Keratinocyte (primary cell): ENCODE data around the gene LMO3. TPM values are rescaled to one million over a fixed set of nuclear protein-coding genes. Genes with fewer than 3 reads are reported as not detected.

Experiments
- DNase-seq: peaks from one replicate; pipeline ENCODE4 v3.0.0-alpha.2; 2011; ENCODE audit warnings: low read depth, missing footprints, low spot score
- FAIRE-seq: peaks from 2 replicates; lab custom pipeline; 2011; peaks lifted over from hg19 to GRCh38; lab: Jason Lieb, UNC
- H2AFZ ChIP-seq: 2 replicates; pipeline ENCODE4 v1.6.0; 2012; ENCODE audit warnings: low read length, control low read depth, inconsistent platforms; ENCODE audit not compliant: control insufficient read depth
- H3K27ac ChIP-seq: 2 replicates; pipeline ENCODE4 v1.5.1; 2011; ENCODE audit warnings: low read length; ENCODE audit not compliant: control insufficient read depth, insufficient read depth
- H3K27me3 ChIP-seq: 3 replicates; pipeline ENCODE4 v1.6.0; 2011; ENCODE audit warnings: low read length; ENCODE audit not compliant: control insufficient read depth, insufficient read depth; ENCODE audit errors: extremely low read depth
- H3K36me3 ChIP-seq, 2 experiments: 2 replicates in 1 of 2; 3 replicates in 1 of 2; pipeline ENCODE4 v1.5.1; 2011; ENCODE audit warnings: low read length in 2 of 2, mild to moderate bottlenecking in 1 of 2; ENCODE audit not compliant: control insufficient read depth in 2 of 2, insufficient read depth in 2 of 2; ENCODE audit errors: extremely low read depth in 1 of 2
- H3K4me1 ChIP-seq: 3 replicates; pipeline ENCODE4 v1.5.1; 2011; ENCODE audit warnings: low read length; ENCODE audit not compliant: control insufficient read depth, insufficient read depth; ENCODE audit errors: extremely low read depth
- H3K4me2 ChIP-seq: 3 replicates; pipeline ENCODE4 v1.6.0; 2011; ENCODE audit warnings: low read depth, low read length; ENCODE audit not compliant: control insufficient read depth, insufficient read depth; ENCODE audit errors: extremely low read depth
- H3K4me3 ChIP-seq, 3 experiments: fragments of 200-600 bp in 1 of 3; sonication (generic) in 1 of 3; 2 replicates in 2 of 3; 3 replicates in 1 of 3; pipeline ENCODE4 v1.5.1; 2011 to 2016; ENCODE audit warnings: low read length in 3 of 3, mild to moderate bottlenecking in 3 of 3, control low read depth in 2 of 3, inconsistent platforms in 1 of 3, low read depth in 1 of 3, mixed read lengths in 1 of 3, mixed run types in 1 of 3, moderate library complexity in 1 of 3; ENCODE audit not compliant: control insufficient read depth in 2 of 3, insufficient read depth in 2 of 3; ENCODE audit errors: extremely low read depth in 1 of 3
- H3K79me2 ChIP-seq: 2 replicates; pipeline ENCODE4 v1.6.0; 2012; ENCODE audit warnings: low read length; ENCODE audit not compliant: control insufficient read depth, insufficient read depth
- H3K9ac ChIP-seq: 3 replicates; pipeline ENCODE4 v1.6.0; 2011; ENCODE audit warnings: low read length; ENCODE audit not compliant: control insufficient read depth, insufficient read depth; ENCODE audit errors: extremely low read depth
- H3K9me1 ChIP-seq: 3 replicates; pipeline ENCODE4 v1.6.0; 2011; ENCODE audit warnings: low read length; ENCODE audit not compliant: control insufficient read depth, insufficient read depth; ENCODE audit errors: extremely low read depth
- H3K9me3 ChIP-seq: 2 replicates; pipeline ENCODE4 v1.5.1; 2012; ENCODE audit warnings: low read depth, low read length; ENCODE audit not compliant: control insufficient read depth
- H4K20me1 ChIP-seq: 3 replicates; pipeline ENCODE4 v1.6.0; 2011; ENCODE audit warnings: low read length; ENCODE audit not compliant: control insufficient read depth, insufficient read depth; ENCODE audit errors: extremely low read depth
- CTCF ChIP-seq, 3 experiments: IDR thresholded peaks in 1 of 3; conservative IDR thresholded peaks in 1 of 3; optimal IDR thresholded peaks in 1 of 3; 2 replicates in 2 of 3; 3 replicates in 1 of 3; pipeline versions ENCODE3 to v1.5.1; 2011; ENCODE audit warnings: low read length in 3 of 3, mild to moderate bottlenecking in 3 of 3, moderate library complexity in 2 of 3, control low read depth in 1 of 3, inconsistent platforms in 1 of 3; ENCODE audit not compliant: insufficient read depth in 2 of 3; ENCODE audit errors: extremely low read depth in 1 of 3
- EZH2 ChIP-seq: IDR thresholded peaks from one replicate; pipeline ENCODE4 v1.6.1; 2012; ENCODE audit warnings: inconsistent platforms, mild to moderate bottlenecking, low read length, moderate library complexity
- dilution Hi-C: fragments of 300-500 bp; cut with MboI; formaldehyde crosslinking; loops from one replicate; pipeline ENCODE4 v1.7.0; 2020; ENCODE audit warnings: low sequenced_read_pairs; ENCODE audit not compliant: extremely low pct_ligation_motif_present
- polyA plus RNA-seq, 5 experiments: library from polyadenylated mRNA; depleted of rRNA in 3 of 5; stranded (reverse) in 3 of 5; stranded (forward) in 1 of 5; unstranded in 1 of 5; fragments of >200 nt; gene quantifications; 1 replicate in 1 of 5; 2 replicates in 3 of 5; 3 replicates in 1 of 5; pipeline versions ENCODE4 v1.2.1 to v1.2.3, GENCODE V29; 2011 to 2012; ENCODE audit warnings: missing spikeins in 2 of 5, low read depth in 1 of 5, low replicate concordance in 1 of 5

LMO3 gene
- polyA plus RNA-seq, 1 donor (not counting 4 experiments of a cell fraction or from before 2014, with no cell fraction given), result not detected

- H3K4me1 ChIP-seq, result peaks cover 12% of the 10 kb centered on the region
- no peak overlapping the region for H3K4me2 ChIP-seq
- no peaks in the 10 kb centered on the region for H3K36me3 ChIP-seq
- TF ChIP-seq CTCF (optimal IDR thresholded peaks at IDR 0.05 in 1 of 3, IDR thresholded peaks at IDR 0.05 in 1 of 3, conservative IDR thresholded peaks at IDR 0.05 in 1 of 3; ENCODE audit: extremely low read depth in 1 of 3, insufficient read depth in 2 of 3, low read length in 3 of 3), result no peak
- TF ChIP-seq EZH2, result no peak
- DNase-seq, result no peak
- no peaks in the 10 kb centered on the region for H4K20me1 ChIP-seq
- H3K27ac ChIP-seq, result no peak overlapping the region
- H3K27me3 ChIP-seq, result no peaks in the 10 kb centered on the region
- no peaks in the 10 kb centered on the region for H3K9me1 ChIP-seq
- FAIRE-seq, result no peak
- dilution Hi-C loops, result no loop called here
- H3K4me3 ChIP-seq, result no peak overlapping the region
- no peaks in the 10 kb centered on the region for H3K9me3 ChIP-seq
- no peaks in the 10 kb centered on the region for H3K79me2 ChIP-seq
- H2AFZ ChIP-seq, result no peak overlapping the region
- no peak overlapping the region for H3K9ac ChIP-seq
Measured at GRCh38 chr12:16585781-16586180, 20.2 kb downstream of the LMO3 start.

GRCh38 chr12:16583969-16584745 lies 21.8 kb downstream of the LMO3 start:
- no peak overlapping the region for H3K27ac ChIP-seq
- dilution Hi-C loops, result no loop called here
- H3K4me1 ChIP-seq, result peaks cover 12% of the 10 kb centered on the region
- no peaks in the 10 kb centered on the region for H3K27me3 ChIP-seq
- no peaks in the 10 kb centered on the region for H4K20me1 ChIP-seq
- H3K9me3 ChIP-seq, result no peaks in the 10 kb centered on the region
- H3K4me2 ChIP-seq, result peak overlapping the region; percentile 18
- TF ChIP-seq EZH2 (no peak), CTCF (optimal IDR thresholded peaks at IDR 0.05 in 1 of 3, IDR thresholded peaks at IDR 0.05 in 1 of 3, conservative IDR thresholded peaks at IDR 0.05 in 1 of 3; ENCODE audit: extremely low read depth in 1 of 3, insufficient read depth in 2 of 3, low read length in 3 of 3) (no peak)
- H3K79me2 ChIP-seq, result no peaks in the 10 kb centered on the region
- no peak overlapping the region for H3K9ac ChIP-seq
- H3K9me1 ChIP-seq, result no peaks in the 10 kb centered on the region
- no peak overlapping the region for H3K4me3 ChIP-seq
- DNase-seq, result peak; percentile 11
- no peak overlapping the region for H2AFZ ChIP-seq
- H3K36me3 ChIP-seq, result no peaks in the 10 kb centered on the region
- FAIRE-seq, result peak; percentile 93
